Osteocyte (in vitro differentiated cells): Measurements from ENCODE around the gene TSHR. TPM values are rescaled to one million over a fixed set of nuclear protein-coding genes. Genes with fewer than 3 reads are reported as not detected.

Experiments
- DNase-seq: peaks from one replicate; pipeline ENCODE4 v3.0.0; 2021; ENCODE audit warnings: mixed read lengths; ENCODE audit not compliant: unreplicated experiment; ENCODE audit errors: extremely low spot score
- H3K27ac Mint-ChIP-seq: one replicate; pipeline ENCODE4 v1.8.0; 2021; ENCODE audit warnings: mild to moderate bottlenecking, mixed read lengths; ENCODE audit not compliant: unreplicated experiment
- H3K27me3 Mint-ChIP-seq: one replicate; pipeline ENCODE4 v1.8.0; 2021; ENCODE audit warnings: mixed read lengths; ENCODE audit not compliant: unreplicated experiment
- H3K36me3 Mint-ChIP-seq: one replicate; pipeline ENCODE4 v1.8.0; 2021; ENCODE audit warnings: mixed read lengths; ENCODE audit not compliant: unreplicated experiment
- H3K4me1 Mint-ChIP-seq: one replicate; pipeline ENCODE4 v1.8.0; 2021; ENCODE audit warnings: mixed read lengths; ENCODE audit not compliant: unreplicated experiment
- H3K4me3 Mint-ChIP-seq: one replicate; pipeline ENCODE4 v1.8.0; 2021; ENCODE audit warnings: mild to moderate bottlenecking, moderate library complexity, mixed read lengths; ENCODE audit not compliant: unreplicated experiment
- H3K9me3 Mint-ChIP-seq: one replicate; pipeline ENCODE4 v1.8.0; 2021; ENCODE audit warnings: mixed read lengths; ENCODE audit not compliant: unreplicated experiment
- CTCF ChIP-seq: fragments of 200-600 bp; sonication (generic); IDR thresholded peaks from 2 replicates; pipeline ENCODE4 v1.5.0; 2021; ENCODE audit warnings: antibody characterized with exemption, mild to moderate bottlenecking, moderate library complexity
- total RNA-seq: library from RNA; stranded (reverse); gene quantifications from 2 replicates; pipeline ENCODE4 v1.2.1, GENCODE V29; 2021

The TSHR gene
- total RNA-seq, 1 donor from 2014 or later: not detected

DNA sequence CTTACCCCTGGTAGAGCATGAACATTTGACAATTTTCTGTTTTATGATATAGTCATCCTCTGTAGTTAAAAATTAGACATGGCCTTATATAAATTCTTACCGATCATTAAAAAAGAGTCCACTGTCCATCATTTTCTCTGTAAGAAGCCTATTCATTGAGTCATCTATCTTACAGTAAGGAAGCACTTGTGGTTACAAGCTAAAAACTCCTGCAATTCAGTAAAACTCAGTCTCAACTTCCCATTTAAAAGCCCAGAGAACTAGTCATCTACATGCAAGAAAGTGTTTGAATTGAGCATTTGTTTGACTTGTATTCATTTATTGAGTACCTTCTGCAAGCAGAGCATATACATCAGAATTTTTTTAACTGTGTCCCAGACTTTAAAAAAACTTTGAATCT lies 202.0 kb downstream of the TSHR start:
- Mint-ChIP-seq H3K27ac (no peak overlapping the region), H3K4me1 (no peaks in the 10 kb centered on the region), H3K36me3 (no peaks in the 10 kb centered on the region), H3K9me3 (no peaks in the 10 kb centered on the region), H3K27me3 (peaks cover 7% of the 10 kb centered on the region), H3K4me3 (no peak overlapping the region)
- no peak for TF ChIP-seq CTCF
- no peak for DNase-seq

GRCh38 chr14:81161088-81161487 lies 205.7 kb downstream of the TSHR start:
- Mint-ChIP-seq H3K27ac (no peak overlapping the region), H3K27me3 (no peaks in the 10 kb centered on the region), H3K9me3 (no peaks in the 10 kb centered on the region), H3K4me3 (no peak overlapping the region), H3K4me1 (no peaks in the 10 kb centered on the region), H3K36me3 (no peaks in the 10 kb centered on the region)
- no peak for DNase-seq
- no peak for TF ChIP-seq CTCF

DNA sequence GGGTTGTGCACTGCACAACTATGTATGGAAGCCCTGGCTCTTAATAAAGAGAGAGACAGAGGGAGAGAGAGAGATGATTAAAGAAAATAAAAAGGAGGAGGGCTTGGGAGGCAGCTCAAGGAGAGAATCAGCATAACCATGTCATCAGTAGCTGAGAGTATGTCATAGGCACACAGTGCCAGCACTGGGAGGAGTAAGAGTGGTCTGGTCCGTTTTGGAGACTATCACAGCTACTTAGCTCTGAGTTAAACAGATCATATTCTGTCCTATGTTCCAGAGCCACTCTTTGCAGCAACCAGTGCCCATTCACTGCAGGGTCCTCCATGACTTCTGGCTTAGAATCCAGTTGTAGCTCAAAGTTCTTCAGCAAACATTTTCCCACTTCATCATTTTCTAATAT lies 206.3 kb downstream of the TSHR start:
- H3K4me1 Mint-ChIP-seq: no peaks in the 10 kb centered on the region
- no peak for TF ChIP-seq CTCF
- H3K36me3 Mint-ChIP-seq: no peaks in the 10 kb centered on the region
- DNase-seq: no peak
- H3K27ac Mint-ChIP-seq: no peak overlapping the region
- no peaks in the 10 kb centered on the region for H3K27me3 Mint-ChIP-seq
- no peak overlapping the region for H3K4me3 Mint-ChIP-seq
- H3K9me3 Mint-ChIP-seq: no peaks in the 10 kb centered on the region

DNA sequence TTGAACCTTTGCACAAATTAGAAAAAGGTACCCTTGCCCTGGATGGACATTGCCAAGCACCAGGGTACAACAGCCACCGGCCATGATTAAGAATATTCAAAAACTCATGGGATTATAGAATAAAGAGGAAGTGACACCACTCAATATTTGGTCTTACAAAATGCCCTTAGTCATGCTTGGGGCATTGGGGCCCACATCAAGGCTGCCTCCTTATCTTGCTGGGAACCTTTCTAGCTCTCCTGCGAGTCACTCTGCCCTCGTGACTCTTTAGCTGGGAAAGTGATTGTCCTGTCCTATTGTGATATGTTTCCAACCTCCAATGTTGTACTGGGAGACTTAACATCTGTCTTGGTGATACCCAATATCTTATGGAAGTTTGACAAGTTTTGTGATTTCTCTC lies 207.5 kb downstream of the TSHR start:
- Mint-ChIP-seq H3K4me3 (no peak overlapping the region), H3K9me3 (no peaks in the 10 kb centered on the region), H3K36me3 (no peaks in the 10 kb centered on the region), H3K27me3 (no peaks in the 10 kb centered on the region), H3K4me1 (no peaks in the 10 kb centered on the region), H3K27ac (no peak overlapping the region)
- DNase-seq: no peak
- no peak for TF ChIP-seq CTCF

DNA sequence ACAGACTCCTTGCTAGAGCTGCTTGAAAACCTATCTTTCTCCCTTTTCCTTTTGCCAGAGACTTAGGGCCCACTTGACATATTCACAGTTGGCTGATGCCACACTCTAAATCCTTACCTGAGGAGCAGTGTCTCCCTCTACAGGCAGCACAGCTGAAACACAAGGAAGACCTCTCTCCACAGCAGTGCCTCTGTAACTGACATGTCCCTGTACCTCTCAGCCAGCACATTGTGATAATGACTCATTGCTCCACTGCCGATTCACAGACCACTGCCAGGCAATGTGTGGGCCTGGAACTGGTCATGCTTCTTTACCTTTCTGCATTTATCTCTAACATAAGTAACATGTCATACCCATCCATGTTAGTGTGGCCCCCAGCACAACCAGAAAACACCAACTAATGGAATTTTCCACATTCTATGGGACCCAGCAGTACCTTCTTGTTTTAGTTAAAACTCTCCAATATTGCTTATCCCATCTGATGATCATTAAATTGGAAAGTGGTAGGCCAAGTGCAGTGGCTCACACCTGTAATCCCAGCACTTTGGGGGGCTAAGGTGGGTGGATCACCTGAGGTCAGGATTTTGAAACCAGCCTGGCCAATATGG lies 208.8 kb downstream of the TSHR start:
- Mint-ChIP-seq H3K27me3 (no peaks in the 10 kb centered on the region), H3K36me3 (no peaks in the 10 kb centered on the region), H3K9me3 (no peaks in the 10 kb centered on the region), H3K4me3 (no peak overlapping the region), H3K4me1 (no peaks in the 10 kb centered on the region), H3K27ac (no peak overlapping the region)
- peak; percentile 51 for TF ChIP-seq CTCF
- no peak for DNase-seq
